GM18508 (cell line): ENCODE results near the gene QRICH2.
A peak's percentile ranks its signal among the peaks of the same experiment; 100 is the strongest.
"Not testable (repeated sequence)": the region's sequence is repeated elsewhere in the genome, so short reads cannot be mapped to it uniquely, and the experiment has no call there.

Experiments used
- ATAC-seq: cut with Tn5 transposase; IDR thresholded peaks from one replicate; pipeline ENCODE4 v1.9.1; 2021; ENCODE audit warnings: moderate number of reproducible peaks; ENCODE audit not compliant: insufficient read depth, unreplicated experiment

The QRICH2 gene, protein sequence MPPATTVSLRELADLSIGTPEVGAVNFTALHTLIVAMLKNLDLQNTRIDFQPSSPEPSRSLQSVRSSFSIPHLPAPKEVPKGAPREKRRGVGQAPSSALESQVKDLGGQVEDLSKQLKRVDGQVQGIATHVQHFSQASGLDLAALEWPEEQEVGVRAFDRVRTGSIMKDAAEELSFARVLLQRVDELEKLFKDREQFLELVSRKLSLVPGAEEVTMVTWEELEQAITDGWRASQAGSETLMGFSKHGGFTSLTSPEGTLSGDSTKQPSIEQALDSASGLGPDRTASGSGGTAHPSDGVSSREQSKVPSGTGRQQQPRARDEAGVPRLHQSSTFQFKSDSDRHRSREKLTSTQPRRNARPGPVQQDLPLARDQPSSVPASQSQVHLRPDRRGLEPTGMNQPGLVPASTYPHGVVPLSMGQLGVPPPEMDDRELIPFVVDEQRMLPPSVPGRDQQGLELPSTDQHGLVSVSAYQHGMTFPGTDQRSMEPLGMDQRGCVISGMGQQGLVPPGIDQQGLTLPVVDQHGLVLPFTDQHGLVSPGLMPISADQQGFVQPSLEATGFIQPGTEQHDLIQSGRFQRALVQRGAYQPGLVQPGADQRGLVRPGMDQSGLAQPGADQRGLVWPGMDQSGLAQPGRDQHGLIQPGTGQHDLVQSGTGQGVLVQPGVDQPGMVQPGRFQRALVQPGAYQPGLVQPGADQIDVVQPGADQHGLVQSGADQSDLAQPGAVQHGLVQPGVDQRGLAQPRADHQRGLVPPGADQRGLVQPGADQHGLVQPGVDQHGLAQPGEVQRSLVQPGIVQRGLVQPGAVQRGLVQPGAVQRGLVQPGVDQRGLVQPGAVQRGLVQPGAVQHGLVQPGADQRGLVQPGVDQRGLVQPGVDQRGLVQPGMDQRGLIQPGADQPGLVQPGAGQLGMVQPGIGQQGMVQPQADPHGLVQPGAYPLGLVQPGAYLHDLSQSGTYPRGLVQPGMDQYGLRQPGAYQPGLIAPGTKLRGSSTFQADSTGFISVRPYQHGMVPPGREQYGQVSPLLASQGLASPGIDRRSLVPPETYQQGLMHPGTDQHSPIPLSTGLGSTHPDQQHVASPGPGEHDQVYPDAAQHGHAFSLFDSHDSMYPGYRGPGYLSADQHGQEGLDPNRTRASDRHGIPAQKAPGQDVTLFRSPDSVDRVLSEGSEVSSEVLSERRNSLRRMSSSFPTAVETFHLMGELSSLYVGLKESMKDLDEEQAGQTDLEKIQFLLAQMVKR (N-terminal part only)

GRCh38 chr17:76307966-76308338 lies at the start of gene QRICH2:
Gene QRICH2 (minus strand): TSS chr17:76308276. CDS start chr17:76307998, 278 bp downstream.
- no peak for ATAC-seq

DNA sequence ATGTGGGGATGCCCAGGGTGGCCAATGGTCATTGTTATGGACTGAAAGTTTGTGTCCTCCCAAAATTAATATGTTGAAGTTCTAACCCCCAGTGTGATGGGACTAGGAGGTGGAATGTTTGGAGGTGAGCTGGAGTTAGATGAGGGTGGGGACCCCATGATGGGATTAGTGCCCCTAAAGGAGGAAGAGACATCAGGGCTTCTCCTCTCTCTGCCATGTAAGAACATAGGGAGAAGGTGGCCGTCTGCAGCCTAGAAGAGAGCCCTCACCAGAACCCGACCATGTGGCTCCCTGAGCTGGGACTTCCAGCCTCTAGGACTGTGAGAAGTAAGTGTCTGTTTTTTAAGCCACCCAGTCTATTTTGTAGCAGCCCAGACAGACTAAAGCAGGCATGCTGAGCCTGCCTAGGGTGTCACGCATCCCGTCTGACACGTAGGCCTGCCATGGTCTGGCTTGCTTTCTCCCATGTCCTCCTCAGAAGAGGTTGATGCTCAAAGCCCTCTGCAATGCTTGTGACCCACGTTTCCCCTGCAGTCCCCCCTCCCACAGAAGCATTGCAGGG lies 49.6 kb upstream of the QRICH2 start:
- no peak for ATAC-seq

DNA sequence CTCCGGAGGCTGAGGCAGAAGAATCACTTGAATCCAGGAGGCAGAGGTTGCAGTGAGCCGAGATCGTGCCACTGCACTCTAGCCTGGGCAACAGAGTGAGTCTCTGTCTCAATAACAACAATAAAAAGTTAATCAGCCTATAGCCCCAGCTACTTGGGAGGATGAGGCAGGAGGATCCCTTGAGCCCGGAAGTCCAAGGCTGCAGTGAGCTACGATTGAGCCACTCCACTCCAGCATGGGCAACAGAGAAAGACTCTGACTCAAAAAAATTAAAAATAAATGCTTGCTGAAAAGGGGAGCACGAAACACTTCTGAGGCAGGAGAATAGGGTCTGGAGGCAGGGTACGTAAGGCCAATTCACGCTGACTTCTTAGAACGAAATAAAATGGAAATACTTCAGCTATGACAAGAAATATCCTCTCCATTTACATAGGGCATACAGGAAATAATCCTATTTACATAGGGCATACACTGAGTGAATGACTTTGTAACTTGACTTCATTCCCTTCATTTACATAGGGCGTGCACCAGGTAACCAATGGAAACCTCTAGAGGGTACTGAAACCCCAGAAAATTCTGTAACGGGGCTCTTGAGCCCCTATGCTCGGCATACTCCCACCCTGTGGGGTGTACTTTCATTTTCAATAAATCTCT lies 48.9 kb upstream of the QRICH2 start:
- ATAC-seq = no peak

DNA sequence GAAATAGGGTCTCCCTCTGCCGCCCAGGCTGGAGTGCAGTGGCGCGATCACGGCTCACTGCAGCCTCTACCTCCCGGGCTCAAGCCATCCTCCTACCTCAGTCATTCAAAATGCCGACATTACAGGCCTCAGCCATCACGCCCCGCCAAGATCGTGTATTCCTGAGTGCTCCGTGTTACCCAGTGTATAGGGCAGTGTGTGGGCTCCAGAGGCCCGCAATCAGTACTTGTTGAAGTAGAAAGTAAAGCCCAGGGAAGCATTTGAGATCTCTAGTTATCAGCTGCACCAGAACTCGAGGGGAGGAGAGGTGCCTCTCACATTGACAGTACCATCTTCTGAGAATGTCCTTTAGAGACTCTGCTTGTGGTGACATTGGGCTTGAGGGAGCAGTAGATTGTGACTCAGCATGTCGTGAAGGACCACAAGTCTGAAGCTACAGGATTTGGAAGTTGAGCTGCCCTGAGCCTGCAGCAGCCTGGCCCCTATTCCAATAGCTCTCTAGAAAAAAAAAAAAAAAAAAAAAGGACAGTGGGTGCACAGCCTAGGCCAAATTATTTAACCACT lies 46.8 kb upstream of the QRICH2 start:
- no peak for ATAC-seq

- no peak for ATAC-seq
Observed at GRCh38 chr17:76354317-76354729, 46.2 kb upstream of the QRICH2 start.

GRCh38 chr17:76353599-76354316 lies 45.7 kb upstream of the QRICH2 start, which contains the start of gene PRPSAP1:
Gene PRPSAP1 (minus strand): TSS chr17:76353916. CDS start chr17:76353703, 213 bp downstream.
- peak; percentile 62 for ATAC-seq

DNA sequence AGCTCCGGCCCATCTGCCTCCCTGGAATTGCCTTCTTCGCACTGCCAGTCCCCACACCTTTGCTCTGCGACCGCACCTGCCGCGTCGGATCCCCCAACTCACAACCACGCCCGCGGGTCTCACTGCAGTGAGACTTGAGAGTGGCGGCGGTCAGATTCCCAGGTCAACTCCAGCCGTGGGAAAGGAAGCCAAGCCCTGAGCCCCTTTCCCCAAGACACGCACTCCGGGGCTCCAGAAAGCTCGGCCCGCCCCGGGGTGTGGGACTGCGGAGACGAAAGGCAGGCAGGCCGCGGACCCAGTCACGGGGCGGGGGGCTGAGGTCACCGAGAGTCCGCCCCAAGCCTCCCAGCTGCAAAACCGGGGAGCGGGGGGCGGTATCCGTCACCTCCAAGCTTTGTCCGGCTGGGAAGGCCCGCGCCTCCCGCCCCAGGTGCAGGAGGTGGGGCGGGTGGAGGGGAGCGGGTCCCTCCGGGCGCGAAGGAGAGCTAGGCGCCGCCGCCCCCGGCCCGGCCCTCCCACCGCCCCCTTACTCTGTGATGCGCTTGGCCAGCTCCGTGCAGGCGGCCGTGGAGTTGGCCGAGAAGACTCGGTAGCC lies 45.0 kb upstream of the QRICH2 start:
- no peak for ATAC-seq

GRCh38 chr17:76351526-76352071 lies 43.5 kb upstream of the QRICH2 start:
- no peak for ATAC-seq

DNA sequence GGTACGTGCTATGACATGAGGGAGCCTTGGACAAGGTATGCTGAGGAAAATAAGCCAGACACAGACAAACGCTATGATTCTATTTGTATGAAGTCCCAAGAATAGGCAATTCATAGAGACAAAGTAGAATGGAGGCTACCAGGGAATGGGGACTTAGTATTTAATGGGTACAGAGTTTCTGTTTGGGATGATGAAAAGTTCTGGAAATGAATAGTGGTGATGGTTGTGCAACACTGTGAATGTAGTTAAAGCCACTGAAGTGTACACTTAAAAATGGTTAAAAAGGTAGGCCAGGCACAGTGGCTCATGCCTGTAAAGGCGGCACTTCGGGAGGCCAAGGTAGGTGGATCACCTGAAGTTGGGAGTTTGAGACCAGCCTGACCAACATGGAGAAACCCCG lies 42.4 kb upstream of the QRICH2 start:
- ATAC-seq = no peak

DNA sequence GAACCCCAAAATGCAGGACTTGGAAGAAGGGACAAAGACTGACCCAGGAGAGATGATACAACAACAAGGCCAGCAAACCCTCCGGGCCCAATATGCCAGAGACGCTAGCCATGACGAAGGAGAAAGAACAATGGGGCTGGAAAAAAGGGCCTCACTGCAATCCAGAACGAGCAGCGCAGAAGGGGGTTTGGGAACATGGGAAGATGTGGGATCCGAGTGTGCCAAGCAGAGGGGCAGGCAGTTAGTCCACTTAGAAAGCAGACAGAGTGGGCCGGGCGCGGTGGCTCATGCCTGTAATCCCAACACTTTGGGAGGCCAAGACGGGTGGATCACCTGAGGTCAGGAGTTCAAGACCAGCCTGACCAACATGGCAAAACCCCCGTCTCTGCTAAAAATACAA lies 38.9 kb upstream of the QRICH2 start:
- not testable (repeated sequence) for ATAC-seq

- ATAC-seq = no peak
Observed at GRCh38 chr17:76345377-76345974, 37.4 kb upstream of the QRICH2 start.

GRCh38 chr17:76343106-76343505 lies 35.0 kb upstream of the QRICH2 start:
- no peak for ATAC-seq

DNA sequence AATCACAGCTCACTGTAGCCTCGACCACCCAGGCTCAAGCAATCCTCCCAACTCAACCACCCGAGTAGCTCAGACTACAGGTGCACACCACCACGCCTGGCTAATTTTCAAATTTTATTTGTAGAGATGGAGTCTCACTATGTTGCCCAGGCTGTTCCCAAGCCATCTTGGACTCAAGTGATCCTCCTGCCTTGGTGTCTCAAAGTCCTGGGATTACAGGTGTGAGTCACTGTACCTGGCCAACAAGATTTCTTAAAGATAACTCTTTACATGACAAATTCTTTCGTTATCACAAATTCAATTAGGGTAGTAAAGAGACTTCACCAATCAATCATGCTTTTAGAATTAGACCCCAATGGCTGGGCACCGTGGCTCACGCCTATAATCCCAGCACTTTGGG lies 33.2 kb upstream of the QRICH2 start:
- no peak for ATAC-seq

DNA sequence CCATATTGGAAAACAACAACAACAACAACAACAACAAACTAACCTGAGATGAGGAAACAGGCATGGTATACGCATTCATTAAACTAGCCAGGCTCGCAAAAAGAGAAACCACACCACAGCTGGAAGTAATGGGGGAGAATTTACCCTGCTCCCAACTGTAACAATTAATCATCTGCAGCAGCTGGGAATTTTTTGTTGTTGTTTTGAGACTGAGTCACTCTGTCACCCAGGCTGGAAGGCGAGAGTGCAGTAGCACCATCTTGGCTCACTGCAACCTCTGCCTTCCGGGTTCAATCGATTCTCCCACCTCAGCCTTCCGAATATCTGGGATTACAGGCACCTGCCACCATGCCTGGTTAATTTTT lies 29.3 kb upstream of the QRICH2 start:
- ATAC-seq = no peak

DNA sequence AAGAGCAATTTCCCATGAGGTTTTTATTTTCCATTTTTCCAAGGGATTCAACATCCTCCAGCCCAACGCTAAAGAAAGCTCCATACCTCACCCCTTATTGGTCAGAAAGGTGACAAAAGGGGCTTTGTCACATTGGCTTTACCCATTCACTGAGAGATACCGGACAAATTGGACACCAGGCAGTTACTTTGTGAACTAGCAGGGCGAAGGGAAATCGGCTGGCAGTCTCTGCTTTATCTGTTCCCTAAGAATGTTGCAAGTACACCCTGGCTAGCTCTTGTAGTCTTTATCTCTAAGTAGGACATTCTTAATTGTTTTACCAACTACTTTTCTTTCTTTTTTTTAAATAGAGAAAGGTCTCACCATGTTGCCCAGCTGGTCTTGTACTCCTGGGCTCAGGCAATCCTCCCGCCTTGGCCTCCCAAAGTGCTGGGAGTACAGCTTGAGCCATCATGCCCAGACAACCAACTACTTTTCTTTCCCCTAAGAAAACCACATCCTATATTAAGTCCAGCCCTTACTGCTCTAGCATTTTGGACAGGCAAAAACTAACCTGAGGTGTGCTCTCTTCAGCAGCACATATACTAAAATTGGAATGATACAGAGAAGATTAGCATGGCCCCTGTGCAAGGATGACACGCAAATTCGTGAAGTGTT lies 28.8 kb upstream of the QRICH2 start:
- no peak for ATAC-seq

DNA sequence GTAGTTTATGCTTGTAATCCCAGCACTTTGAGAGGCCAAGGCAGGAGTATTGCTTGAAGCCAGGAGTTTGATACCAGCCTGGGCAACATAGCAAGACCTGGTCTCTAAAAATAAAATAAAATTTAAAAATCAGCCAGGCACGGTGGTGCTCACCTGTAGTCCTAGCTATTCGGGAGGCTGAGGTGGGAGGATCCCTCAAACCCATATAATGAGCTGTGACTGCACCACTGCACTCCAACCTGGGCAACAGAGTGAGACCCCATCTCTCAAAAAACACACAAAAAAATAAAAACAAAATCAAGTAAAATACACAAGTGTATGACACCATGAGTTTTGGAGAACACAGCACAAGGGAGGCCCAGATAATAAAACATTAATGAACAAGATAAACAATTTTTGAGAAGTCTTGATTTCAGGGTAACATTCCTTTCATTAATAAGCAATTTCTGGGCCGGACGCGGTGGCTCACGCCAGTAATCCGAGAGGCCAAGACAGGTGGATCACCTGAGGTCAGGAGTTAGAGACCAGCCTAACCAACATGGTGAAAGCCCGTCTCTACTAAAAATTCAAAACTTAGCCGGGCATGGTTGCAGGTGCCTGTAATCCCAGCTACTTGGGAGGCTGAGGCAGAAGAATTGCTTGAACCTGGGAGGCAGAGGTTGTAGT lies 27.8 kb upstream of the QRICH2 start:
- no peak for ATAC-seq
